Inflammatory macrophage treated with lipopolysaccharide for 4 hours (primary cell): ENCODE results near the gene GALNT18.

Experiments
- DNase-seq: peaks from one replicate; pipeline ENCODE4 v3.0.0-alpha.2; 2020

GALNT18 gene

GRCh38 chr11:11622772-11623171, 967 bp upstream of the GALNT18 start:
- no peak for DNase-seq

DNA sequence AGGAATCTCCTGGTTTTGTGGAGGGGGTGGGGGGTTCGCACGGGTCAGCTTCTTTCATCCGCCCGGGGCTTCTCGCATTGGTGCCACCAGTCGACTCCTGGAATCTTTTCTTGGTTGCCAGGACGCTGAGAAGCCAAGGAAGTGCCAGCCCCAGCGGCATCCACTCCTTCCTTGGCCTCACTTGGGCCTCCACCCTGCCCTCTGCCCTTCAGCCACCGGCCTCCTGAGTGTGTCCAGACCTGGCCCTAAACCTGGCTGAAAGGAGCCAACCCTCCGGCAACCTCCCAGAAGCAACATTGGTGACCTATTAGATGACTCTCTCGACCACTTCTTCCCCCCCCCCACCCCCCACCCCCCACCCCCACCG, 518 bp upstream of the GALNT18 start:
- no peak for DNase-seq

- DNase-seq, result no peak
Observed at GRCh38 chr11:11620921-11621572, 758 bp downstream of the GALNT18 start.

DNA sequence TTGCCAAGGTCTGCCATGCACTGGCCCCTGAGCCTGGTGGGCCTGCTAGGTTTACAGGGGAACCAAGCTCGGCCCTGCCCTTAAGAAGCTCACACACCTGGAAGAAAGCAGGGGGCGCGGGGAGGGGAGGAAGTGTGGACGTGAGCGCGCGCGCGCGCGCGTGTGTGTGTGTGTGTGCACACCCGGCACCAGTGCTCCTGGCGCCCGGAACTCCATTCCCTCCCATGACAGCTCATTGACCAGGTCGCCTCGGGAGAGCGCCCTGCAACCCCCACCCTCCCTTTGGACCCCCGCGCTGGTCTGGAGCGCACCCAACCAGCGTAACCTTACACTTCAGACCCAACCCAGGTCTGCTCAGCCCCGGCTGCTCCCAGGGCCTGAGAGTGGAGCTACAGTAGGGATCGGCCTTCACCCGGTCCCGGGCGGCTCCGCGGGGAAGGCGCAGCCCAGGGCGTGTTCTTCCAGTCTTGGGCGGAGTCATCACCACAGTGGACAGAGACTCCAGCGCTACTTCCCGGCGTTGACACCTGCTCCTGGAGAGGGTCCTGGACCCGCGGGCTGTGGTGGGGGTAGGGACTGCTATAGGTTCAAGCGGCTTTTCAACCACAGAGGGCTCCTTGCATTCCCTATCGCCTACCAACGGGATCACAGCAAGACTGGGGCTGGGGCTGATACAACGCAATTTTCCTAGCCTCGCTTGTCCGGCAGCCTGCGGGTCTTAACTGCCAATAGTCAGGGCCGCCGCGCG, 1.5 kb downstream of the GALNT18 start:
- no peak for DNase-seq

DNA sequence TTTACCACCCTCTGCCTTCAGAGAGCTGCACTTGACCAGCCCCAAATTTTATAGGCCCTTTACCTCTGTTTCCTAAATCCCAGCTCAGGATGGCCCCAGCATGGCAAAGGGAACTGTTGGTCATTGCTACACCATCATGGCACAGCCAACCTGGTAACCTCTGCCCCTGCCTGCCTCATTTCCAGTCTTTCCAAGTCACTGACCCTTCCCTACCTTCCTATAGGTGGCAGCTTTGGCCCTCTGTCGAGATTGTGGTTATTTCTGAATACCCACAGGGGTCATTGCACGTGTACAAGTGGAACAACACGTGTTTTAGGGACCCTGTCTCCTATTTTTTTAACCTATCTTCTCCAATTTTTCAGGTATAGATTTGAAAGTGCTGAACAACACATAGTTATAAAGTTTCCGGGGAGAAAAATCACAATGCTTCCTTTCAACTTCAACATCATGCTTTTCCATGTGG, 2.8 kb downstream of the GALNT18 start:
- no peak for DNase-seq

- no peak for DNase-seq
Observed at GRCh38 chr11:11615086-11615485, 6.7 kb downstream of the GALNT18 start.

GRCh38 chr11:11612439-11612838, 9.4 kb downstream of the GALNT18 start:
- no peak for DNase-seq

- no peak for DNase-seq
Observed at GRCh38 chr11:11611381-11611780, 10.4 kb downstream of the GALNT18 start.

GRCh38 chr11:11608783-11609232, 13.0 kb downstream of the GALNT18 start:
- no peak for DNase-seq

- no peak for DNase-seq
Observed at GRCh38 chr11:11607772-11608171, 14.0 kb downstream of the GALNT18 start.

DNA sequence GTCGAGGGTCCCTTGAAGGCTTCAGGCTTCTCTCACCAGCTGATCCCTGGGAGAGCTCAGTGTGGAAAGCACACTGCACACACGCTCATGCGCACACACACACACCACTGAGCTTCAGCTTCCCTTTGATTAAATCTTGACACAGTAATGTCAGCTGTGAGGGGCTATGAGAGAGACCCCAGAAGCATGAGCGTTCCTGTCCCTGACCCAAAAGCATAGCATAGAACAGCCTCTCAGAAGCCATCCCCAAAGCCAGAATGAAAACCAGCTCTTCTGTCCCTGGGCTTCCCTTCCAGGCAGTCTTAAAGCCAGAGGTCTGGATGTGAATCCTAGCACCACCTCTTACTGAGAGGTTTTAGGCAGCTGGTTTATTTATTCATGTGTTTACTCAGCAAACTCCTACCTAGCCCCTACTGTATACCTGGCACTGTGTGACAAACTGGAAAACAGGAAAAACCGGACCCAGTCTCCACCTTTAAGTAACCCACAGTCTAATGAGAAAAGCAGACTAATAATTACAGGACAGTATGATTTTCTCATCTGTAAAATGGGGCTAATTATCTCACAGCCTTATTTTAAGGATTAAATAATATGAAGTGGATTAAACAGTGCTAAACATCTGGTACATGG, 15.9 kb downstream of the GALNT18 start:
- no peak for DNase-seq

GRCh38 chr11:11605181-11605580, 16.6 kb downstream of the GALNT18 start:
- no peak for DNase-seq

DNA sequence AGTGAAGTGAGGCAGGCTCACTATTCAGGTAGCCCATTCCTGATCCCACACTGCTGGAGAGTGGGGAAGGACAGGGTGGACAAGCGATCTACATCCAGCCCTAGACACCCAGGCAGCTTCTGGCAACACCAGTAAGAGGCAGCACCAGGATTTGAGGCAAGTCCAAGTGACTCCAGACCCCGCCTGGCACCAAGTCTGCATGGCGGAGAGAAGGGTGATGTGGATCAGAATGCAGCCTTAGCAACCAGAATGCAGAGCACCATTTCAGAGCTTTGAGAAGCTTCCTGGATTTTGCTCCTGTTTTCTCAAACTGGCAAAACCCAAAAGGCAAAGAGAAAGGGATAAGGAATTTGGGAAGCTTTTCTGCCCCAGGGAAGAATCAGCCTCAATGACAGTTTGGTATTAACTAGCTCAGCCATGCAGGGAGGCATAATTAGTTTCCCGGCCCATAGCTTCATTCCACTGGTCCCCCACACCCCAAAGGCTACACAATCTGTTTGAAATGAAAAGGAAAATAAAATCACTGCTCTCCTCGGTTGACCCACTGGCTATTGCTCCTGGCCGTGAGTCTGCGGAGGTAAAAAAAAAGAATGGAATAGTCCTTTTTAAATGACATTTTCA, 17.3 kb downstream of the GALNT18 start:
- no peak for DNase-seq

DNA sequence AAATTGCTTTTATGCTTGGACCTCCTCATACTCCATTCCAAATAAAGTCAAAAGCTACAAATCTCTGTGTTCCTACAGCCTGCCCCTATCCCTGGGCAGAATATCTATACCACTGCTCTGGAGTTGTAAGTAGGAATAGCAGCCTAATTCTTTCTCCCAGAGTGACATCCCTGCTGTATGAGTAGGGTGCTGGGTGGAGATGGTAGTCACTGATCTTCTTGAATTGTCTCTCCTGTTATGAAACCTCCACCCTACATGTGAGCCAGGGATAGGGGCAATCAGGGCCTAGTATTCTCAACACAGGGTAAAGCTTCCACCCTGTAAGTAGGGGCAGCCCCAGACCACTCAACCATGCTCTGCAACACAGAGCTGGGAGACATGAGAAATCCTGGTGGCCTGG, 19.8 kb downstream of the GALNT18 start:
- DNase-seq, result no peak

DNA sequence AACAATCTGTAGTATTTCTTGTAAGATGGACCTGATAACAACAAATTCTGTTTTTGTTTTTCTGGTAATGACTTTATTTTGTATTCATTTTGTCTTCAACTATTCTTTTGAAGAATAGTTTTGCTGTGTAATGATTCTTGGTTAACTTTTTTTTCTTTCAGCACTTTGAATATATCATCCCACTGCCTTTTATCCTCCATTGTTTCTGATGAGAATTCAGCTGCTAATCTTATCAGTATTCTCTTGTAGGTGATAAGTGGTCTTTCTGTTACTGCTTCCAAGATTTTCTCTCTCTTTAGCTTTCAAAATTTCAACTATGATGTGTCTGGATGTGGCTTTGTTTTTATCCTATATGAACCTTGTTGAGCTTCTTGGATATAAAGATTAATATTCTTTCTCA, 21.5 kb downstream of the GALNT18 start:
- DNase-seq, result no peak

DNA sequence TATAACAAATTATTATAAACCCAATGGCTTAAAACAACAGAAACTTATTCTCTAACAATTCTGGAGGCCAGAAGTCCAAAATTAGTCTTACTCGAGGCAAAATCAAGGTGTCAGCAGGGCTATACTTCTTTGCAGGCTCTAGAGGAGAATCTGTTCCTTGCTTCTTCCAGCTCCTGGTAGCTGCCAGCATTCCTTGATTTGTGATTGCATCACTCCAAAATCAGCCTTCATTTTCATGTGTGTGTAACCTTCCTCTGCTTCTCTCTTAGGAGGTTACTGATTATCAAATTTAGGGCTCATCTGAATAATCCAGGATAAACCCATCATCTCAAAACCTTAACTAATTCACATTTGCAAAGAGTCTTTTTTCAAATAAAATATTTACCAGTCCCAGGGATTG, 23.6 kb downstream of the GALNT18 start:
- no peak for DNase-seq

DNA sequence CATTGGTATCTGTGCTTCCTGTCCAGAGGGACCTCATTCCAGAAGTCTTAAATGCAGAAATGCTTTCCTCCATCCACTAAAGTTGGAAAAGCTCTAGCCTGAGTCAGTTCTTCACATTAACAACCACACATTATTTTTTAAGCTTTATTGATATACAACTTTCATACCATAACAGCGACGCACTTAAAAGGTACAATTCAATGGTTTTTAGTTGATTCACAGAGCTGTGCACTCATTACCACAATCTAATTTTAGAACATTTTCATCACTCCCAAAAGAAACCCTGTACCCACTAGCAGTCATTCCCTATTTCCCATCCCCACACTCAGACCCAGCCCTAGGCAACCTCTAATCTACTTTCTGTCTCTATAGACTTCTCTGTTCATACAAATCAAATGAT, 27.6 kb downstream of the GALNT18 start:
- no peak for DNase-seq

GRCh38 chr11:11592146-11592684, 29.6 kb downstream of the GALNT18 start:
- DNase-seq, result no peak

GRCh38 chr11:11589437-11589836, 32.4 kb downstream of the GALNT18 start:
- DNase-seq, result no peak

DNA sequence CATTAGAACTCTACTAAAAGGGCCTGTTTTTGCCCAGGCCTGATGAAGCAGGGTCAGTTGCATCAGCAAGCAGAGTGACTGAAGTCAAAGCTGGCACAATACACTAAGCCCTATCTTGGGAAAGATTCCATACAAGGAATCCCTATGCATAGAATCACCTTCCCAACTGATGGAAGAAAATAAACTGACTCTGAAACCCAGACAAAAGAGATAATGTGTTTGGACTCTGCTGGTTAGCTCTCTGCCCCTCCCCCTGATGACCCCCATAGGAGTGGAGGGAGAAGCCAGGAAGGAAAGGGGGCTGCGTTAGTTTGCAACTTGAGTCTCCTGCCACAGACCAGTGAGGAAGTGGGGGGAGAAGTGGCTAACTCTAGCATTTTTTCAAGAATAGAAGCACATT, 32.9 kb downstream of the GALNT18 start:
- no peak for DNase-seq

GRCh38 chr11:11588243-11588642, 33.6 kb downstream of the GALNT18 start:
- DNase-seq, result no peak

- no peak for DNase-seq
Observed at GRCh38 chr11:11587122-11587521, 34.7 kb downstream of the GALNT18 start.

GRCh38 chr11:11586465-11586864, 35.3 kb downstream of the GALNT18 start:
- no peak for DNase-seq
